A549 (cell line): ENCODE measurements around the gene DVL1. TPM values are rescaled to one million over a fixed set of nuclear protein-coding genes. Genes with fewer than 3 reads are reported as not detected.
A peak's percentile ranks its signal among the peaks of the same experiment; 100 is the strongest.

ENCODE experiments used
- ATAC-seq, 2 experiments: fragments of 200-7000 bp in 1 of 2; fragments of >200 bp in 1 of 2; cut with Nextera tagmentation in 1 of 2; cut with Tn5 transposase in 1 of 2; 3 replicates each; pipeline versions ENCODE4 v1.8.0 to v1.9.1; 2018 to 2020; ENCODE audit warnings: mild to moderate bottlenecking in 1 of 2, moderate library complexity in 1 of 2
- CTCF ChIA-PET: fragments of 300-600 bp; sonication (Branson Sonifier 250); formaldehyde crosslinking; extraction: SDS; loops from one replicate; lab custom pipeline; 2021; ENCODE audit warnings: antibody characterized with exemption, inconsistent platforms; lab: Yijun Ruan, JAX
- POLR2A ChIA-PET: fragments of 350-600 bp; formaldehyde crosslinking; extraction: SDS; loops from one replicate; lab custom pipeline; 2021; ENCODE audit warnings: antibody characterized with exemption, inconsistent platforms; lab: Yijun Ruan, JAX
- DNase-seq, 2 experiments: peaks; one replicate each; pipeline versions ENCODE4 v3.0.0 to v3.0.0-alpha.2; 2011 to 2016; ENCODE audit warnings: low read depth in 1 of 2, low spot score in 1 of 2
- FAIRE-seq: peaks from 2 replicates; lab custom pipeline; 2011; peaks lifted over from hg19 to GRCh38; lab: Jason Lieb, UNC
- H3K27ac ChIP-seq, 2 experiments: fragments of >200 bp; sonication (Bioruptor Twin); formaldehyde crosslinking; 3 replicates each; pipeline ENCODE4 v1.5.1; 2016 to 2017
- H3K4me1 ChIP-seq: fragments of >200 bp; sonication (Bioruptor Twin); formaldehyde crosslinking; 3 replicates; pipeline ENCODE4 v1.6.1; 2016
- H3K4me2 ChIP-seq: fragments of >200 bp; sonication (Bioruptor Twin); formaldehyde crosslinking; 3 replicates; pipeline ENCODE4 v1.6.1; 2016
- H3K4me3 ChIP-seq: fragments of >200 bp; sonication (Bioruptor Twin); formaldehyde crosslinking; 3 replicates; pipeline ENCODE4 v1.5.1; 2016
- H3K9me3 ChIP-seq: fragments of >200 bp; sonication (Bioruptor Twin); formaldehyde crosslinking; 3 replicates; pipeline ENCODE4 v1.6.1; 2016
- ATOH8 ChIP-seq: fragments of 250-450 bp; sonication (Bioruptor Pico); IDR thresholded peaks from 2 replicates; pipeline ENCODE4 v1.5.0; 2020; ENCODE audit warnings: low read depth, mild to moderate bottlenecking, moderate library complexity
- BCL3 ChIP-seq: fragments of >200 bp; sonication (Bioruptor Twin); formaldehyde crosslinking; IDR thresholded peaks from 3 replicates; pipeline ENCODE4 v1.6.1; 2016
- CBX2 ChIP-seq: fragments of 200-600 bp; sonication (generic); IDR thresholded peaks from 2 replicates; pipeline ENCODE4 v1.6.1; 2016; ENCODE audit warnings: low read depth, mild to moderate bottlenecking, borderline replicate concordance
- CEBPB ChIP-seq, 2 experiments: fragments of >200 bp in 1 of 2; sonication (Bioruptor Twin) in 1 of 2; formaldehyde crosslinking in 1 of 2; IDR thresholded peaks; 2 replicates each; pipeline ENCODE4 v1.6.1; 2012 to 2016
- CTCF ChIP-seq: fragments of >200 bp; sonication (Bioruptor Twin); formaldehyde crosslinking; IDR thresholded peaks from 3 replicates; pipeline ENCODE4 v1.5.1; 2016
- EHMT2 ChIP-seq: fragments of 200-600 bp; sonication (generic); IDR thresholded peaks from 2 replicates; pipeline ENCODE4 v1.6.1; 2016; ENCODE audit warnings: antibody characterized with exemption, low read depth, mild to moderate bottlenecking, moderate library complexity
- ELK1 ChIP-seq: fragments of 150-350 bp; IDR thresholded peaks from 2 replicates; pipeline ENCODE4 v1.6.1; 2014; ENCODE audit warnings: low read depth, mild to moderate bottlenecking, low read length
- HMGXB4 ChIP-seq: fragments of 250-450 bp; sonication (Bioruptor Pico); IDR thresholded peaks from 2 replicates; pipeline ENCODE4 v1.5.0; 2021; ENCODE audit warnings: mild to moderate bottlenecking, moderate library complexity, borderline replicate concordance
- JUNB ChIP-seq: fragments of >200 bp; sonication (Bioruptor Twin); formaldehyde crosslinking; IDR thresholded peaks from 2 replicates; pipeline ENCODE4 v1.6.1; 2016
- MAZ ChIP-seq: fragments of 150-350 bp; IDR thresholded peaks from 2 replicates; pipeline ENCODE4 v1.6.1; 2014; ENCODE audit warnings: antibody characterized with exemption, low read depth, low read length, borderline replicate concordance
- MYC ChIP-seq: IDR thresholded peaks from 2 replicates; pipeline ENCODE4 v1.6.1; 2012; ENCODE audit warnings: mild to moderate bottlenecking, inconsistent platforms, low read length, improper control_type of control experiment, borderline replicate concordance
- PBX3 ChIP-seq: IDR thresholded peaks from 2 replicates; pipeline ENCODE4 v1.6.1; 2012
- PHF8 ChIP-seq: fragments of 200-600 bp; sonication (generic); IDR thresholded peaks from 2 replicates; pipeline ENCODE4 v1.6.1; 2016; ENCODE audit warnings: low read depth, mild to moderate bottlenecking, antibody characterized with exemption, moderate library complexity, borderline replicate concordance
- POLR2A ChIP-seq: IDR thresholded peaks from 2 replicates; pipeline ENCODE4 v1.6.1; 2012; ENCODE audit warnings: mild to moderate bottlenecking, low read length
- POLR2AphosphoS2 ChIP-seq: conservative IDR thresholded peaks from 2 replicates; pipeline ENCODE4 v1.6.1; 2012; ENCODE audit warnings: low read length, improper control_type of control experiment, inconsistent platforms
- RCOR1 ChIP-seq: fragments of 150-350 bp; IDR thresholded peaks from 2 replicates; pipeline ENCODE4 v1.6.1; 2014; ENCODE audit warnings: antibody characterized with exemption, low read length, low read depth
- REST ChIP-seq: fragments of 200-600 bp; sonication (generic); IDR thresholded peaks from 2 replicates; pipeline ENCODE4 v1.6.1; 2016; ENCODE audit warnings: antibody characterized with exemption, mild to moderate bottlenecking, moderate library complexity
- TFCP2L1 ChIP-seq: fragments of 250-450 bp; sonication (Bioruptor Pico); IDR thresholded peaks from 2 replicates; pipeline ENCODE4 v1.5.0; 2021; ENCODE audit warnings: mild to moderate bottlenecking
- TP53 ChIP-seq: fragments of 250-450 bp; sonication (Bioruptor Pico); IDR thresholded peaks from 2 replicates; pipeline ENCODE4 v1.5.0; 2021; ENCODE audit warnings: mild to moderate bottlenecking, moderate library complexity
- USF2 ChIP-seq: fragments of 450-650 bp; IDR thresholded peaks from 2 replicates; pipeline ENCODE4 v1.6.1; 2014; ENCODE audit warnings: antibody characterized with exemption
- ZFP36 ChIP-seq: fragments of 450-650 bp; IDR thresholded peaks from 2 replicates; pipeline ENCODE4 v1.6.1; 2014; ENCODE audit warnings: borderline replicate concordance; ENCODE audit not compliant: partially characterized antibody
- ZNF302 ChIP-seq: fragments of 250-450 bp; sonication (Bioruptor Pico); IDR thresholded peaks from 2 replicates; pipeline ENCODE4 v1.9.0; 2021; ENCODE audit warnings: inconsistent platforms, mild to moderate bottlenecking, moderate library complexity
- WGBS: methylation state at CpG from one replicate; pipeline ENCODE4 v1.1.6; 2017; ENCODE audit errors: missing lambda C conversion rate; 5-methylcytosine and 5-hydroxymethylcytosine counted together
- polyA plus RNA-seq, 4 experiments: library from polyadenylated mRNA; depleted of rRNA in 3 of 4; stranded (reverse); fragments of >200 nt; fragmentation: RNase III in 1 of 4; extraction: RNeasy Plus Mini Kit Qiagen cat#74134 plus additional on column Dnase treatment in 1 of 4; gene quantifications; 2 replicates in 3 of 4; 3 replicates in 1 of 4; pipeline ENCODE4 v1.2.3, GENCODE V29; 2011 to 2017

DVL1 gene
- polyA plus RNA-seq, 2 of the 4 experiments (the other 2 are of a cell fraction), result 12.1 to 48.3 TPM

- H3K27ac ChIP-seq, result no peak overlapping the region; a peak in 1 of 6 replicates
- TF ChIP-seq ZNF302 (CRISPR knock-in tag), result no peak
- TF ChIP-seq ELK1, result no peak
- TF ChIP-seq POLR2AphosphoS2, result no peak
- no peak for TF ChIP-seq PHF8
- no peak for TF ChIP-seq CEBPB (IDR thresholded peaks at IDR 0.05)
- no peak for TF ChIP-seq JUNB
- TF ChIP-seq REST, result no peak
- no peak for TF ChIP-seq USF2
- FAIRE-seq, result no peak
- no peaks in the 10 kb centered on the region for H3K9me3 ChIP-seq
- H3K4me3 ChIP-seq, result no peak overlapping the region
- H3K4me2 ChIP-seq, result no peak overlapping the region
- ChIA-PET POLR2A (no interaction called here), CTCF (interaction anchor here (2.5 kb wide), 1 partner anchor 10 kb away, joined by 14 read pairs; no protein-coding TSS in a partner anchor)
- WGBS, result 68% methylated on average over 9 of the region's 13 CpGs
- peaks cover 9% of the 10 kb centered on the region; the same call in 2 of the 3 replicates for H3K4me1 ChIP-seq
- no peak for DNase-seq
- ATAC-seq, result peak in 1 of 2 experiments; percentile 53; a peak in 3 of 6 replicates
These were observed 12.8 kb upstream of the DVL1 start for GRCh38 chr1:1361982-1362423.

GRCh38 chr1:1361233-1361981, 12.2 kb upstream of the DVL1 start:
- ATAC-seq (no peak), FAIRE-seq (no peak), DNase-seq (no peak)
- 88% methylated on average over 26 of the region's 35 CpGs for WGBS
- H3K4me2 ChIP-seq, result no peak overlapping the region
- no peaks in the 10 kb centered on the region for H3K9me3 ChIP-seq
- CTCF ChIA-PET, result no interaction called here
- H3K27ac ChIP-seq, result peak overlapping the region in 1 of 2 experiments; percentile 81; a peak in 2 of 6 replicates
- H3K4me3 ChIP-seq, result no peak overlapping the region
- POLR2A ChIA-PET, result no interaction called here
- TF ChIP-seq RCOR1 (no peak), BCL3 (no peak), CTCF (no peak), ZFP36 (no peak), TFCP2L1 (CRISPR knock-in tag) (no peak), POLR2A (no peak), EHMT2 (no peak), CEBPB (IDR thresholded peaks at IDR 0.05) (no peak), HMGXB4 (no peak), PBX3 (no peak), MAZ (no peak), MYC (no peak), ATOH8 (CRISPR knock-in tag) (no peak), CBX2 (no peak), TP53 (CRISPR knock-in tag) (no peak)
- peaks cover 11% of the 10 kb centered on the region; the same call in 2 of the 3 replicates for H3K4me1 ChIP-seq
